K562 (cell line): ENCODE results near the gene PI4K2A. TPM values are rescaled to one million over a fixed set of nuclear protein-coding genes. Genes with fewer than 3 reads are reported as not detected.

Experiments used
- E4F1 ChIP-seq: fragments of 250-450 bp; sonication (Bioruptor Pico); IDR thresholded peaks from 2 replicates; pipeline ENCODE4 v1.5.0; 2021; ENCODE audit warnings: mild to moderate bottlenecking, borderline replicate concordance
- FOXA1 ChIP-seq: fragments of 450-650 bp; IDR thresholded peaks from 2 replicates; pipeline ENCODE4 v1.6.1; 2016; ENCODE audit warnings: mild to moderate bottlenecking, borderline replicate concordance
- HBP1 ChIP-seq: fragments of 450-650 bp; formaldehyde crosslinking; IDR thresholded peaks from 2 replicates; pipeline ENCODE4 v1.4.0; 2022; ENCODE audit warnings: missing genetic modification characterization
- HMG20A ChIP-seq: fragments of 450-650 bp; formaldehyde crosslinking; conservative IDR thresholded peaks from 2 replicates; pipeline ENCODE4 v1.4.0; 2020; ENCODE audit warnings: mild to moderate bottlenecking, mixed read lengths
- KDM1A ChIP-seq, 2 experiments: fragments of 450-650 bp; IDR thresholded peaks; 2 replicates each; pipeline ENCODE4 v1.6.1; 2016; ENCODE audit warnings: mild to moderate bottlenecking in 2 of 2
- MCM3 ChIP-seq: fragments of 450-650 bp; IDR thresholded peaks from 2 replicates; pipeline ENCODE4 v1.6.1; 2016
- MNT ChIP-seq, 2 experiments: fragments of 450-650 bp; conservative IDR thresholded peaks; 2 replicates each; pipeline ENCODE4 v1.6.1; 2017; ENCODE audit warnings: mild to moderate bottlenecking in 2 of 2, moderate library complexity in 2 of 2
- NFIC ChIP-seq: fragments of 450-650 bp; IDR thresholded peaks from 2 replicates; pipeline ENCODE4 v1.6.1; 2017; ENCODE audit warnings: mild to moderate bottlenecking, inconsistent platforms
- XRCC4 ChIP-seq: IDR thresholded peaks from one replicate; pipeline ENCODE4 v1.6.1; 2011; ENCODE audit not compliant: insufficient read depth, insufficient read length; ENCODE audit errors: extremely low read depth
- ZBTB40 ChIP-seq, 2 experiments: fragments of 450-650 bp in 1 of 2; sonication (generic) in 1 of 2; formaldehyde crosslinking in 1 of 2; IDR thresholded peaks; 2 replicates each; pipeline versions ENCODE4 v1.7.1 to v1.9.0; 2016 to 2022; ENCODE audit warnings: inconsistent platforms in 1 of 2, mild to moderate bottlenecking in 1 of 2, missing genetic modification reagents in 1 of 2
- ZNF561 ChIP-seq: fragments of 450-650 bp; formaldehyde crosslinking; conservative IDR thresholded peaks from 2 replicates; pipeline ENCODE4 v1.4.0; 2020; ENCODE audit warnings: mild to moderate bottlenecking, moderate library complexity
- ZNF668 ChIP-seq: fragments of 250-450 bp; sonication (Bioruptor Pico); IDR thresholded peaks from 2 replicates; pipeline ENCODE4 v1.8.0; 2022; ENCODE audit warnings: mild to moderate bottlenecking, inconsistent platforms
- polyA plus RNA-seq, 8 experiments: library from polyadenylated mRNA; depleted of rRNA in 4 of 8; stranded (reverse) in 5 of 8; unstranded in 3 of 8; fragments of >200 nt; fragmentation: Nextera tagmentation in 2 of 8; fragmentation: Illumina TruSeq in 1 of 8; extraction: Ambion mirVana in 2 of 8; extraction: Trizol in 1 of 8; gene quantifications; 2 replicates each; pipeline versions ENCODE4 v1.2.1 to v1.2.3, GENCODE V29; 2011 to 2014; ENCODE audit warnings: inconsistent platforms in 1 of 8, missing spikeins in 1 of 8
- total RNA-seq, 7 experiments: library from RNA; depleted of rRNA in 6 of 7; stranded (reverse); fragments of >200 nt in 6 of 7; fragmentation: Illumina TruSeq in 2 of 7; extraction: Trizol in 2 of 7; gene quantifications; 2 replicates each; pipeline versions ENCODE4 v1.2.1 to v1.2.3, GENCODE V29; 2011 to 2021; ENCODE audit warnings: low replicate concordance in 1 of 7

Gene PI4K2A
- total and polyA plus RNA-seq, 9 of the 15 experiments (the other 6 are each of a cell fraction or from before 2014, with no cell fraction given) = 4.4 to 28.4 (median 16.5) TPM

GRCh38 chr10:97648562-97649404, 8.3 kb downstream of the PI4K2A start (continued):
- TF ChIP-seq FOXA1 (no peak), ZBTB40 (IDR thresholded peaks at IDR 0.05) (no peak), ZBTB40 (CRISPR knock-in tag; IDR thresholded peaks at IDR 0.05) (no peak), MNT (conservative IDR thresholded peaks at IDR 0.05) (0 out of 4 replicates have a peak, but pooled peaks of 1 of the 2 experiments have one; percentile 28), HMG20A (CRISPR knock-in tag) (no peak), ZNF668 (CRISPR knock-in tag) (no peak), E4F1 (CRISPR knock-in tag) (no peak), HBP1 (CRISPR knock-in tag) (no peak), NFIC (no peak; the same call in 1 of the 2 replicates), KDM1A (IDR thresholded peaks at IDR 0.05) (peak; percentile 31 to 40; a peak in 2 of 4 replicates), ZNF561 (no peak), XRCC4 (no peak), MCM3 (no peak)
